CD4-positive, alpha-beta T cell (primary cell): Measurements from ENCODE around the gene TBC1D2. TPM values are rescaled to one million over a fixed set of nuclear protein-coding genes. Genes with fewer than 3 reads are reported as not detected.

ENCODE experiments used
- ATAC-seq: fragments of 200-7000 bp; cut with Tn5 transposase; one replicate; pipeline ENCODE4 v1.10.0; 2022; ENCODE audit warnings: mild to moderate bottlenecking; ENCODE audit not compliant: poor library complexity
- CTCF ChIA-PET: fragments of 350-600 bp; sonication (Branson Sonifier 250); formaldehyde crosslinking; loops from one replicate; lab custom pipeline; 2021; ENCODE audit warnings: antibody characterized with exemption, inconsistent platforms; lab: Charles Lee
- POLR2A ChIA-PET: fragments of 350-600 bp; sonication (Branson Sonifier 250); formaldehyde crosslinking; loops from one replicate; lab custom pipeline; 2021; ENCODE audit warnings: antibody characterized with exemption, inconsistent platforms; lab: Charles Lee
- DNase-seq, 14 experiments: peaks; one replicate each; pipeline ENCODE4 v3.0.0-alpha.2; 2013 to 2020; ENCODE audit warnings: mixed read lengths in 2 of 14
- H3K27ac ChIP-seq, 2 donors: one replicate each; pipeline versions ENCODE4 v1.5.1 to v1.7.0; 2013; ENCODE audit warnings: low read length in 2 of 2, low read depth in 1 of 2, mild to moderate bottlenecking in 1 of 2
- H3K27me3 ChIP-seq, 2 experiments: 1 replicate in 1 of 2; 2 replicates in 1 of 2; pipeline versions ENCODE4 v1.6.1 to v1.7.0; 2013; ENCODE audit warnings: low read length in 2 of 2, control low read depth in 1 of 2, mild to moderate bottlenecking in 1 of 2, moderate library complexity in 1 of 2; ENCODE audit not compliant: insufficient read depth in 2 of 2, control insufficient read depth in 1 of 2
- H3K36me3 ChIP-seq: one replicate; pipeline ENCODE4 v1.6.1; 2013; ENCODE audit warnings: low read length, control low read depth; ENCODE audit not compliant: insufficient read depth
- H3K4me1 ChIP-seq: one replicate; pipeline ENCODE4 v1.6.1; 2013; ENCODE audit warnings: low read length, control low read depth; ENCODE audit not compliant: insufficient read depth
- H3K4me3 ChIP-seq: one replicate; pipeline ENCODE4 v1.5.1; 2013; ENCODE audit warnings: mild to moderate bottlenecking, low read length, moderate library complexity
- H3K9me3 ChIP-seq, 2 experiments: 1 replicate in 1 of 2; 2 replicates in 1 of 2; pipeline versions ENCODE4 v1.6.1 to v1.7.0; 2013; ENCODE audit warnings: low read length in 2 of 2, mild to moderate bottlenecking in 2 of 2, control low read depth in 1 of 2, moderate library complexity in 1 of 2; ENCODE audit not compliant: control insufficient read depth in 1 of 2, insufficient read depth in 1 of 2
- H3K27ac Mint-ChIP-seq: one replicate; pipeline ENCODE4 v1.8.0; 2020; ENCODE audit warnings: mixed read lengths
- H3K27me3 Mint-ChIP-seq: one replicate; pipeline ENCODE4 v1.8.0; 2021; ENCODE audit warnings: mixed read lengths
- H3K36me3 Mint-ChIP-seq: one replicate; pipeline ENCODE4 v1.8.0; 2021; ENCODE audit warnings: low read depth, mixed read lengths
- H3K4me1 Mint-ChIP-seq: one replicate; pipeline ENCODE4 v1.8.0; 2021; ENCODE audit warnings: low read depth, mixed read lengths
- H3K4me3 Mint-ChIP-seq: one replicate; pipeline ENCODE4 v1.8.0; 2020; ENCODE audit warnings: mild to moderate bottlenecking, mixed read lengths
- H3K9me3 Mint-ChIP-seq: one replicate; pipeline ENCODE4 v1.8.0; 2020; ENCODE audit warnings: mixed read lengths
- CTCF ChIP-seq: fragments of 200-600 bp; IDR thresholded peaks from one replicate; pipeline ENCODE4 v1.8.0; 2022; ENCODE audit warnings: antibody characterized with exemption, mild to moderate bottlenecking
- intact Hi-C, 2 experiments: fragments of 100-400 bp; cut with DNase I in 1 of 2; cut with micrococcal nuclease in 1 of 2; formaldehyde crosslinking; loops; one replicate each; pipeline versions ENCODE4 v1.15.1 to v1.9.0; 2023 to 2025; cut with DNase I, micrococcal nuclease
- total RNA-seq, 174 experiments: library from RNA in 2 of 174; stranded (reverse) in 2 of 174; gene quantifications; one replicate each; pipeline ENCODE4 v1.2.3 and lab custom pipeline; 2021 to 2026

Gene TBC1D2
- total RNA-seq, 2 experiments from 2014 or later: 2.9 to 4.0 TPM

GRCh38 chr9:98225015-98225442, 30.4 kb downstream of the TBC1D2 start:
- peaks cover 56% of the 10 kb centered on the region for H3K36me3 Mint-ChIP-seq
- no peak for TF ChIP-seq CTCF

GRCh38 chr9:98222885-98223691, 32.4 kb downstream of the TBC1D2 start:
- Mint-ChIP-seq H3K36me3 (peaks cover 55% of the 10 kb centered on the region), H3K4me3 (no peak overlapping the region), H3K27me3 (no peaks in the 10 kb centered on the region), H3K9me3 (no peaks in the 10 kb centered on the region), H3K27ac (no peak overlapping the region), H3K4me1 (no peaks in the 10 kb centered on the region)
- ChIA-PET CTCF (no interaction called here), POLR2A (no interaction called here)
- Histone ChIP-seq H3K4me3 (no peak overlapping the region), H3K9me3 (no peaks in the 10 kb centered on the region), H3K36me3 (peaks cover 47% of the 10 kb centered on the region), H3K27ac (no peak overlapping the region), H3K27me3 (no peaks in the 10 kb centered on the region), H3K4me1 (no peaks in the 10 kb centered on the region)
- intact Hi-C loops: no loop called here
- DNase-seq: no peak
- TF ChIP-seq CTCF: no peak
- ATAC-seq: no peak

More at GRCh38 chr9:98225015-98225442, 30.4 kb downstream of the TBC1D2 start:
- Mint-ChIP-seq H3K27me3 (no peaks in the 10 kb centered on the region), H3K4me3 (no peak overlapping the region), H3K4me1 (no peaks in the 10 kb centered on the region), H3K9me3 (no peaks in the 10 kb centered on the region), H3K27ac (no peak overlapping the region)
- Histone ChIP-seq H3K27me3 (no peaks in the 10 kb centered on the region), H3K27ac (no peak overlapping the region), H3K36me3 (peaks cover 47% of the 10 kb centered on the region), H3K9me3 (no peaks in the 10 kb centered on the region), H3K4me1 (no peaks in the 10 kb centered on the region), H3K4me3 (no peak overlapping the region)
- no peak for ATAC-seq
- intact Hi-C loops: no loop called here
- no peak for DNase-seq
- ChIA-PET CTCF (no interaction called here), POLR2A (no interaction called here)

GRCh38 chr9:98220911-98221310, 34.5 kb downstream of the TBC1D2 start:
- POLR2A ChIA-PET: interaction anchor here (1.1 to 1.2 kb wide), 2 partner anchors 16 to 119 kb away, joined by 3 read pairs; no protein-coding TSS in a partner anchor
- Mint-ChIP-seq H3K36me3 (peaks cover 45% of the 10 kb centered on the region), H3K9me3 (no peaks in the 10 kb centered on the region), H3K4me1 (no peaks in the 10 kb centered on the region), H3K27ac (no peak overlapping the region), H3K27me3 (no peaks in the 10 kb centered on the region), H3K4me3 (no peak overlapping the region)
- no peak overlapping the region for H3K27ac ChIP-seq
- ATAC-seq (no peak), DNase-seq (no peak)
- TF ChIP-seq CTCF: no peak
- intact Hi-C loops: no loop called here
- CTCF ChIA-PET: no interaction called here
- no peaks in the 10 kb centered on the region for H3K4me1 ChIP-seq
- H3K36me3 ChIP-seq: peaks cover 38% of the 10 kb centered on the region
- no peaks in the 10 kb centered on the region for H3K9me3 ChIP-seq
- H3K4me3 ChIP-seq: no peak overlapping the region
- H3K27me3 ChIP-seq: no peaks in the 10 kb centered on the region
